Activated T-cell treated with anti-CD3 and anti-CD28 coated beads, Interleukin-2, amount 50 U/mL, for 24 hours (primary cell): ENCODE data around the gene ITGB1.

Experiments
- DNase-seq: peaks from one replicate; pipeline ENCODE4 v3.0.0-alpha.2; 2020
- H3K27ac Mint-ChIP-seq: 2 replicates; pipeline ENCODE4 v1.8.0; 2020; ENCODE audit warnings: mild to moderate bottlenecking, mixed read lengths
- H3K27me3 Mint-ChIP-seq: 2 replicates; pipeline ENCODE4 v1.8.0; 2020; ENCODE audit warnings: mixed read lengths
- H3K36me3 Mint-ChIP-seq: 2 replicates; pipeline ENCODE4 v1.8.0; 2020; ENCODE audit warnings: low read depth, mixed read lengths
- H3K4me1 Mint-ChIP-seq: 2 replicates; pipeline ENCODE4 v1.8.0; 2020; ENCODE audit warnings: low read depth, mixed read lengths
- H3K4me3 Mint-ChIP-seq: 2 replicates; pipeline ENCODE4 v1.8.0; 2020; ENCODE audit warnings: mild to moderate bottlenecking, moderate library complexity, mixed read lengths
- H3K9me3 Mint-ChIP-seq: 2 replicates; pipeline ENCODE4 v1.8.0; 2020; ENCODE audit warnings: mixed read lengths

The ITGB1 gene

GRCh38 chr10:32954545-32955298 lies 3.3 kb downstream of the ITGB1 start:
- peak overlapping the region; percentile 72 for H3K27ac Mint-ChIP-seq
- H3K36me3 Mint-ChIP-seq, result peaks cover 8% of the 10 kb centered on the region
- no peaks in the 10 kb centered on the region for H3K9me3 Mint-ChIP-seq
- peaks cover 1% of the 10 kb centered on the region for H3K27me3 Mint-ChIP-seq
- no peak for DNase-seq
- peak overlapping the region; percentile 64 for H3K4me3 Mint-ChIP-seq
- peaks cover 74% of the 10 kb centered on the region for H3K4me1 Mint-ChIP-seq

DNA sequence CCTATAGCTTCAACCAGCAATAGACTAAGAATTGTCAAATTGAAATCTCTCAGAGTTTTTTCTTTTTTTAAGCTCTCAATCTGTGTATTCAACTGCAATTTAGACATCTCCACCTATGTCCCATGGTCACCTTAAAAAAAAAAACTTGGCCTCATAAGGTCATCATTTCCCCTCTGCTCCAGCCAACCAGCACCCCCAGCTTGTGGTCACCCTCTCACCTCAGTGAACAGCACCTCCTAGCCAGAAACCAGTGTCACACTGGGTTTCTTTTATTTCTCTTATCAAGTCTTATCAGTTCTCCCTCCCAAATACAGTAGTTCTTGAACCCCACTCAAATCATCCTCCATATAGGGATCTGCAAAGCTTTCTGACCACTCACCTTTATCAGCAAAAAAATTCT lies 4.0 kb downstream of the ITGB1 start:
- DNase-seq, result no peak
- Mint-ChIP-seq H3K9me3 (no peaks in the 10 kb centered on the region), H3K36me3 (peaks cover 8% of the 10 kb centered on the region), H3K27me3 (no peaks in the 10 kb centered on the region), H3K4me1 (peaks cover 72% of the 10 kb centered on the region), H3K4me3 (peak overlapping the region; percentile 47), H3K27ac (peak overlapping the region; percentile 78)

GRCh38 chr10:32953277-32953927 lies 4.6 kb downstream of the ITGB1 start:
- no peak for DNase-seq
- peak overlapping the region; percentile 47 for H3K4me3 Mint-ChIP-seq
- no peaks in the 10 kb centered on the region for H3K9me3 Mint-ChIP-seq
- H3K27ac Mint-ChIP-seq, result peak overlapping the region; percentile 78
- H3K27me3 Mint-ChIP-seq, result no peaks in the 10 kb centered on the region
- H3K4me1 Mint-ChIP-seq, result peaks cover 71% of the 10 kb centered on the region
- peaks cover 3% of the 10 kb centered on the region for H3K36me3 Mint-ChIP-seq

DNA sequence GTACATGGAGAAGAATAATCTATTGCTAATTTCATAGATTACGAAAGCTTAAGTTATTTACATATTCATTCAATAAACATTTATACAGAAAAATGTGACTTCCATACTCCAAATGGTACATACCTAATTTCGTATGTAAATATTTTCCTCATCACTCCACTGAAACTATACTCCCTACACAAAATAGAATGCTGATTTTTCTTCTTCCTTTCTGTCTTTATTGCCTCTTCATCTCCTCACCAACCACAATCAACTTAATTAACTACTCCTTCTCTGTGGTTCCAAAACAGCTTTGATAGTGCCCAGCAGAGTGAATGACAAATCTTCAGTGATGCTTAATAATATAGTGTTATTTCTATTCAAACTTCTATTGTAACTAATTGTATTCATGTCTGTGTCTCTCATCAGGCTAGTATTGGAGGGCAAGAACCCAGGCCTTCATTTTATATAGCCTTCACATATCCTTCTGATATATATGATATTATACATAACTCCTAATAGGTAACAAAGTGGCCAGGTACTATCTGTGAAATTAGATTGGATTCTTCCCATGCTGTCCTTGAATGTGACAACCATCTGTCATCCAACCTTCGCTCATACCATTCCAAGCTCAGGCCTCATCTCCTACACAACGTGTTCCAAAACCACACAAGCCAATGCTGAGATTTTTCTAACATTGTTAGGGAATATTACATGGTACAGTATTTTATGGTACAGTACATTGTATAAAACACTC lies 5.3 kb downstream of the ITGB1 start:
- DNase-seq, result no peak
- Mint-ChIP-seq H3K4me3 (no peak overlapping the region), H3K4me1 (peaks cover 76% of the 10 kb centered on the region), H3K27ac (no peak overlapping the region), H3K36me3 (peaks cover 3% of the 10 kb centered on the region), H3K27me3 (no peaks in the 10 kb centered on the region), H3K9me3 (no peaks in the 10 kb centered on the region)

GRCh38 chr10:32952094-32952493 lies 5.9 kb downstream of the ITGB1 start:
- Mint-ChIP-seq H3K4me1 (peaks cover 81% of the 10 kb centered on the region), H3K36me3 (peaks cover 3% of the 10 kb centered on the region), H3K4me3 (no peak overlapping the region), H3K27ac (no peak overlapping the region), H3K27me3 (no peaks in the 10 kb centered on the region), H3K9me3 (no peaks in the 10 kb centered on the region)
- no peak for DNase-seq

- Mint-ChIP-seq H3K27me3 (no peaks in the 10 kb centered on the region), H3K27ac (peak overlapping the region; percentile 27)
Measured at GRCh38 chr10:32951111-32951510, 6.9 kb downstream of the ITGB1 start.

DNA sequence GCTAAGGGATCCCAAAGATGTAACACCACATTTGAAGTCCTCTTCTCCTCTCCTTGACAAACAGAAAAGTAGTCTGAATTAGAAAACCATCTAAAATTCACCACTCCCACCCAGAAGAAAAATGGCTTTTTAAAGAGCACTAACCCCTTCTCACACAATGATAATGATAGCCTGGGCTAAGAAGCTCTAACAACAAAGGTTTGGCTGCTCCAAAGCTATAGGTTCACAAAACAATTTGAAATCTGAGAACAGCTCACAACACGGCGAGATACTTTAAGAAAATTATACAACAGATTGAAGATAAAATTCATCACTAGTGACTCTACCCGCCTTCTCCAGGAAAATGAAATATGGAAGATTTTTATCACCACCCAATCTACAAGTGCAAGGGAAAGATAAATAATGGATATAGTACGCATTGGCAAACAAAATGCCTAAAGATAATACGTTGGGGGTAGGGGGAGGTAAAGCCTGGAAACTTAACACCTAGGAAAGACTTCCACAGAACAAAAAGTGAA lies 7.4 kb downstream of the ITGB1 start:
- Mint-ChIP-seq H3K27me3 (no peaks in the 10 kb centered on the region), H3K9me3 (no peaks in the 10 kb centered on the region), H3K4me1 (peaks cover 79% of the 10 kb centered on the region), H3K4me3 (peak overlapping the region; percentile 6), H3K27ac (peak overlapping the region; percentile 27), H3K36me3 (peaks cover 3% of the 10 kb centered on the region)
- no peak for DNase-seq

More at GRCh38 chr10:32951111-32951510, 6.9 kb downstream of the ITGB1 start:
- peaks cover 80% of the 10 kb centered on the region for H3K4me1 Mint-ChIP-seq
- no peak for DNase-seq
- H3K9me3 Mint-ChIP-seq, result no peaks in the 10 kb centered on the region
- H3K4me3 Mint-ChIP-seq, result peak overlapping the region; percentile 42
- H3K36me3 Mint-ChIP-seq, result peaks cover 3% of the 10 kb centered on the region

DNA sequence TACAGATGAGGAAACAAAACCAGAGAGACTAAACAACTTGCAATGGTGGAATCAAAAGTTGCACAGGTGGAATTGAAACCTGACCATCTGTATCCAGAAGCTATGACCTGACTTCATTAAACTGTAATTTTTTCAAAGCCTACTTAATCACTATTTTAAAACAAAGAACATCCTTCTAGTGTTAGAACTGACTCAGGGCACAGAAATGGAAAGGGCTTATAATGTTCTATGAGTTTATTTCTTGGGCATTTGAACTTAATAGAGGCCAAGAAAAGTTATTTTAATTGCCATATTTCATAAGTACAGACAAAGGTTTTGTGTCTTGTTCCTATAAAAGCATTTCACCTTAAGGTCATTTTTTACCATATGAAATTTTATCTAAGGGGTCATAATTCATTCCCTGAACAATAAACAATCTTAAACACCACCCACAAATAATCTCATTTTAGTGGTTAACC lies 8.8 kb downstream of the ITGB1 start:
- H3K36me3 Mint-ChIP-seq, result no peaks in the 10 kb centered on the region
- H3K27ac Mint-ChIP-seq, result peak overlapping the region; percentile 3
- H3K27me3 Mint-ChIP-seq, result no peaks in the 10 kb centered on the region
- H3K4me1 Mint-ChIP-seq, result peaks cover 73% of the 10 kb centered on the region
- no peaks in the 10 kb centered on the region for H3K9me3 Mint-ChIP-seq
- DNase-seq, result no peak
- no peak overlapping the region for H3K4me3 Mint-ChIP-seq

DNA sequence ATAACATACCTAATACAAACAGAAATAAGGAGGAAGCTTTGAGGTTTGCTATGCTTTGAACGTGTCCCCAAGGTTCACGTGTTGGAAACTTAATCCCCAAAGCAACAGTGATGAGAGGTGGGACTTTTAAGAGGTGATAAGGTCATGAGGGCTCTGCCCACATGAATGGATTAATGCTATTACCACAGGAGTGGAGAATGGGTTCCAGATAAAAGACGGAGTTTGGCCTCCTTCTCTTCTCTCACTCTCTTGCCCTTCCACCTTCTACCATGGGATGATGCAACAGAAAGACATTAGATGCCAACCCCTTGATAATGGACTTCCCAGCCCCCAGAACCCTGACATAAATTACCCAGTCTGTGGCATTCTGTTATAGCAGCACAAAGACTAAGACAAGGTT lies 9.6 kb downstream of the ITGB1 start:
- peak overlapping the region; percentile 48 for H3K27ac Mint-ChIP-seq
- H3K36me3 Mint-ChIP-seq, result no peaks in the 10 kb centered on the region
- H3K4me3 Mint-ChIP-seq, result peak overlapping the region; percentile 11

GRCh38 chr10:32947586-32947985 lies 10.4 kb downstream of the ITGB1 start:
- Mint-ChIP-seq H3K4me1 (peaks cover 67% of the 10 kb centered on the region), H3K4me3 (no peak overlapping the region), H3K27ac (no peak overlapping the region)

More for the DNA sequence above, 9.6 kb downstream of the ITGB1 start:
- no peak for DNase-seq
- H3K27me3 Mint-ChIP-seq, result no peaks in the 10 kb centered on the region
- H3K4me1 Mint-ChIP-seq, result peaks cover 71% of the 10 kb centered on the region
- H3K9me3 Mint-ChIP-seq, result no peaks in the 10 kb centered on the region

DNA sequence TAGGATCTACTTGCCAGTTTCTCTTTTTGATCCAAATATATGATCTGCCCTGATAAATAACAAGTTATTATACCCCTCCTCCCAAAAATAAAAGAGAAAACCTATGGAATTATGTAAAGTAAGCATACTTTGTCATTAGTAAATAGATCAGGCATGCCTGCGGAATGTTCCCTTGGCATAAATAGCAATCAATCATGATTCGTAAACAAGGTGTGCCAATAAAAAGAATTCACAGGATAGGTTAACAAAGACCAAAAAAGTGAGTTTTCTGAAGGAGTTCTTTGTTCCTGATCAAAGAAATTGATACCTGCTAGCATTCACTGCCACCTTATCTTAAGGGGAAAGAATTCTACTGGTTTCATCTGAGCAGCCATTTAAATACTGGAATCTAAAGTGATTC lies 11.9 kb downstream of the ITGB1 start:
- H3K36me3 Mint-ChIP-seq, result no peaks in the 10 kb centered on the region
- DNase-seq, result no peak
- H3K4me1 Mint-ChIP-seq, result peaks cover 61% of the 10 kb centered on the region

More at GRCh38 chr10:32947586-32947985, 10.4 kb downstream of the ITGB1 start:
- DNase-seq, result no peak
- H3K9me3 Mint-ChIP-seq, result no peaks in the 10 kb centered on the region
- no peaks in the 10 kb centered on the region for H3K27me3 Mint-ChIP-seq
- H3K36me3 Mint-ChIP-seq, result no peaks in the 10 kb centered on the region

GRCh38 chr10:32943854-32944661 lies 14.0 kb downstream of the ITGB1 start:
- H3K9me3 Mint-ChIP-seq, result no peaks in the 10 kb centered on the region
- H3K27ac Mint-ChIP-seq, result no peak overlapping the region
- H3K27me3 Mint-ChIP-seq, result no peaks in the 10 kb centered on the region
- H3K4me3 Mint-ChIP-seq, result no peak overlapping the region
- peaks cover 5% of the 10 kb centered on the region for H3K36me3 Mint-ChIP-seq
- no peak for DNase-seq
- peaks cover 60% of the 10 kb centered on the region for H3K4me1 Mint-ChIP-seq

More for the DNA sequence above, 11.9 kb downstream of the ITGB1 start:
- Mint-ChIP-seq H3K4me3 (no peak overlapping the region), H3K27ac (no peak overlapping the region), H3K9me3 (no peaks in the 10 kb centered on the region), H3K27me3 (no peaks in the 10 kb centered on the region)

DNA sequence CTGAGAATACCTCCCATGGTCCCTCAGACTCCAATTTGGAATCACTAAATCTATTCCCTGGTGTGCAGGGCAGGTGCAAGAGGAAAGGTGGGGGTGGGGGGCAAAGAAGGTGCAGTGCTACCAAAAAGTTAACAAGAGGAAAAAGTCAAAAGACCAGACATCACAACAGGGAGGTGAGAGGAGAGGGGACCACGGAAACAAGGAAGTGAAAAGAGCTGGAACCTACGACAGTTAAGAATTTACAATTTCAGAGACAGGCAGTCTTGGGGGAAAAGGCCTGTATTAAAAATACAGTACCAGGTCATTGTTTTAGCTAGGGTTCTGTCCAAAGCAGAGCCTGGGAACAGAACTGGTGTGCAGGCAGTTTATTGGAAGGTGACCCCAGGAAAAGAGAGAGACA lies 14.6 kb downstream of the ITGB1 start:
- H3K9me3 Mint-ChIP-seq, result no peaks in the 10 kb centered on the region
- peaks cover 60% of the 10 kb centered on the region for H3K4me1 Mint-ChIP-seq
- H3K27me3 Mint-ChIP-seq, result no peaks in the 10 kb centered on the region
- no peak for DNase-seq
- peaks cover 5% of the 10 kb centered on the region for H3K36me3 Mint-ChIP-seq
- peak overlapping the region; percentile 20 for H3K27ac Mint-ChIP-seq
- H3K4me3 Mint-ChIP-seq, result no peak overlapping the region

DNA sequence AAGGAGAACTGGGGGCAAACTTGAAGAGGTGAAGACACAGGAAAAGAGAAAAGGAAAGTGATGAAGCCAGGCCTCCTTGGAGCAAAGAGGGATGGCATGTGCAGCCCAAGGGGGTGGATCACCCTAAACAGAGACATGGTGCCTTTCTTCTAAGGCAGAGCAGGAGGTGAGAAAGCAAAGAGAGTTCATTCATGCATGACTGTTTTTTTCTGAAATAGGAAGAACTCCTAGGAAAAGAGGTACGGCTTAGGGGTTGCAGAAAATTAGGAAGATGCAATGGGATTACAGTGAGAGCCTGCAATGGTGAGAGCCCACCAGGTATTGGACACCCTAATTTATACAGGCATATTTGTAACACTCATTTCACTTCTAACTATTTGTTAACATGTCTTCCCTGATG lies 15.9 kb downstream of the ITGB1 start:
- peaks cover 5% of the 10 kb centered on the region for H3K36me3 Mint-ChIP-seq
- peaks cover 59% of the 10 kb centered on the region for H3K4me1 Mint-ChIP-seq

More for the DNA sequence above, 15.9 kb downstream of the ITGB1 start:
- Mint-ChIP-seq H3K27ac (no peak overlapping the region), H3K9me3 (no peaks in the 10 kb centered on the region), H3K27me3 (no peaks in the 10 kb centered on the region), H3K4me3 (no peak overlapping the region)
- DNase-seq, result no peak
